Choroid plexus epithelial cell (primary cell): ENCODE data around the gene FKBP1B.
"Not testable (repeated sequence)": the region's sequence is repeated elsewhere in the genome, so short reads cannot be mapped to it uniquely, and the experiment has no call there.

ENCODE experiments used
- DNase-seq: peaks from one replicate; pipeline ENCODE4 v3.0.0-alpha.2; 2010; ENCODE audit warnings: low read depth
- H3K4me3 ChIP-seq: 2 replicates; pipeline ENCODE4 v1.5.1; 2011; ENCODE audit warnings: low read depth, mild to moderate bottlenecking, control low read depth, low read length, moderate library complexity
- CTCF ChIP-seq: conservative IDR thresholded peaks from 2 replicates; pipeline ENCODE4 v1.5.1; 2011; ENCODE audit warnings: low read depth, mild to moderate bottlenecking, control low read depth, inconsistent platforms, low read length, moderate library complexity

Gene FKBP1B

DNA sequence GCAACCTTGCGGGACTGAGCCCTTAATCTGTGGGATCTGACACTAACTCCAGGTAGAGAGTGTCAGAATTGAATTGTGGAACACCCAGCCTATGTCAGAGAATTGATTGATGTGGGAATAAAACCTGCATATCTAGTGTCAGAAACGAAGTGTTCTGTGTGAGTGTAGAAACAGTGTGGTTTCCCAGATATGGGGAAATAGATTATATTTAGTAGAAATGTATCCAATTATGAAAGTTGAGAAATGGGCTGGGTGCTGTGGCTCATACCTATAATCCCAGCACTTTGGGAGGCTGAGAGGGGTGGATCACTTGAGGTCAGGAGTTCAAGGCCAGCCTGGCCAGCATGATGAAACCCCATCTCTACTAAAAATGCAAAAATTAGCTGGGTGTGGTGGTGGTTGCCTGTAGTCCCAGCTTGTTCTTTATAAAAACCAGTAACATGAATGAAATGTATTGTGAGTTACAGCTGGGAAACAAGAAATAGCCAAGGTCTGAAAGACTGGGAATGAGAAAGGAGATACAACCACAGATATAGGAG lies 39.3 kb downstream of the FKBP1B start:
- no peak overlapping the region for H3K4me3 ChIP-seq
- TF ChIP-seq CTCF: no peak
- no peak for DNase-seq

DNA sequence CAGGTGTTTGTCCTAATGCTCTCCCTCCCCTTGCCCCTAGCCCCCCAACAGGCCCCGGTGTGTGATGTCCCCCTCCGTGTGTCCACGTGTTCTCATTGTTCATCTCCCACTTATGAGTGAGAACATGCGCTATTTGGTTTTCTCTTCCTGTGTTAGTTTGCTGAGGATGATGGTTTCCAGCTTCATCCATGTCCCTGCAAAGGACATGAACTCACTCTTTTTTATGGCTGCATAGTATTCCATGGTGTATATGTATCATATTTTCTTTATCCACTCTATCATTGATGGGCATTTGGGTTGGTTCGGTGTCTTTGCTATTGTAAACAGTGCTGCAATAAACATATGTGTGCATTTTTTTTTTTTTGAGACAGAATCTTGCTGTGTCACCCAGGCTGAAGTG lies 43.7 kb downstream of the FKBP1B start:
- not testable (repeated sequence) for H3K4me3 ChIP-seq

DNA sequence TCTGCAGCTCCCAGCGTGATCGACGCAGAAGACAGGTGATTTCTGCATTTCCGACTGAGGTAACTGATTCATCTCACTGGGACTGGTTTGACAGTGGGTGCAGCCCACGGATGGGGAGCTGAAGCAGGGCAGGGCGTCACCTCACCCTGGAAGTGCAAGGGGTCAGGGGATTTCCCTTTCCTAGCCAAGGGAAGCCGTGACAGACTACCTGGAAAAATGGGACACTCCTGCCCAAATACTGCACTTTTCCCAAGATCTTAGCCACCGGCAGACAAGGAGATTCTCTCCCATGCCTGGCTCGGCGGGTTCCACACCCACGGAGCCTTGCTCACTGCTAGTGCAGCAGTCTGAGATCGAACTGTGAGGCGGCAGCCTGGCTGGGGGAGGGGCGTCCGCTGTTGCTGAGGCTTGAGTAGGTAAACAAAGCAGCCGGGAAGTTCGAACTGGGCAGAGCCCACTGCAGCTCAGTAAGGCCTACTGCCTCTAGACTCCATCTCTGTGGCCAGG lies 45.7 kb downstream of the FKBP1B start:
- DNase-seq, H3K4me3 ChIP-seq: not testable (repeated sequence)

More for the DNA sequence above, 43.7 kb downstream of the FKBP1B start:
- DNase-seq: not testable (repeated sequence)

- DNase-seq, H3K4me3 ChIP-seq: not testable (repeated sequence)
Measured at GRCh38 chr2:24100732-24101131, 51.2 kb downstream of the FKBP1B start.

- DNase-seq: no peak
- H3K4me3 ChIP-seq: no peak overlapping the region
- TF ChIP-seq CTCF: no peak
Measured at GRCh38 chr2:24101992-24102391, 52.5 kb downstream of the FKBP1B start.

DNA sequence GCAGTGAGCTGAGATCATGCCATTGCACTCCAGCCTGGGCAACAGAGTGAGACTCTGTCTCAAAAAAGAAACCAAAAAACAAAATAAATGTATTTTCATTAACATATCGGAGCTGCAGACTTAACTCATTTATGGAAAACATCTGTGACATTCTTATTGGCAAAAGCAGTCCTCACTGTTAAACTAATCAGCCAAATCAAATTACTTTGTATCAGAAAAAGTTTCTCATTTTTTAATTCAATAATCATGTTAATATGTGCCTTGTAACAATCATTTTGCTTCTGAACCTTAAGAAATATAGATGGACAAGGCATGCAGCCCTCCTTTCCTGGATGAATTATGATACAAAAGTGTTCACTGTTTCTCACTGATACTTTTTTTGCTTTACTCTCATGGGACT lies 53.1 kb downstream of the FKBP1B start:
- H3K4me3 ChIP-seq: no peak overlapping the region
- TF ChIP-seq CTCF: no peak
- no peak for DNase-seq

- TF ChIP-seq CTCF: no peak
- H3K4me3 ChIP-seq: no peak overlapping the region
- DNase-seq: no peak
Measured at GRCh38 chr2:24104110-24104650, 54.6 kb downstream of the FKBP1B start.

DNA sequence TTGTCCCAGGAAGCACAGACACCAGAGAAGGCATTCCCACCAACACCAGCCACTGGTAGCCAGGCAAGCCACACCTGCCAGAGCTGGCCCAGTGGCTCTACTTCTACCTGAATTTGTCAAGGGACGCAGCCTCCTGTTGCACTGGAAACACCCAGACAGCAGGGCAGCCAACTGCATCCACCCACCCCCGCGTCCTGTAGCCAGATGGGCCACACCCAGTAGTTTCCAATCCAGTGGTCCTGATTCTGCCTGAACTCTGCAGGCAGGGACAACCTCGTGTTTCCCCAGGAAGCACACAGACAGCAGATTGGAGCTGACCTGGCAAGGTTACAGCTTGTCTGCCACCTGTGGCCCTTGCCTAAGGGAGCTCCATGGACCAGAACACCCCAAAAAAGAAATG lies 55.4 kb downstream of the FKBP1B start:
- TF ChIP-seq CTCF: no peak
- DNase-seq: no peak
- no peak overlapping the region for H3K4me3 ChIP-seq
